ENCODE data around the gene TMOD2.

The TMOD2 gene

DNA sequence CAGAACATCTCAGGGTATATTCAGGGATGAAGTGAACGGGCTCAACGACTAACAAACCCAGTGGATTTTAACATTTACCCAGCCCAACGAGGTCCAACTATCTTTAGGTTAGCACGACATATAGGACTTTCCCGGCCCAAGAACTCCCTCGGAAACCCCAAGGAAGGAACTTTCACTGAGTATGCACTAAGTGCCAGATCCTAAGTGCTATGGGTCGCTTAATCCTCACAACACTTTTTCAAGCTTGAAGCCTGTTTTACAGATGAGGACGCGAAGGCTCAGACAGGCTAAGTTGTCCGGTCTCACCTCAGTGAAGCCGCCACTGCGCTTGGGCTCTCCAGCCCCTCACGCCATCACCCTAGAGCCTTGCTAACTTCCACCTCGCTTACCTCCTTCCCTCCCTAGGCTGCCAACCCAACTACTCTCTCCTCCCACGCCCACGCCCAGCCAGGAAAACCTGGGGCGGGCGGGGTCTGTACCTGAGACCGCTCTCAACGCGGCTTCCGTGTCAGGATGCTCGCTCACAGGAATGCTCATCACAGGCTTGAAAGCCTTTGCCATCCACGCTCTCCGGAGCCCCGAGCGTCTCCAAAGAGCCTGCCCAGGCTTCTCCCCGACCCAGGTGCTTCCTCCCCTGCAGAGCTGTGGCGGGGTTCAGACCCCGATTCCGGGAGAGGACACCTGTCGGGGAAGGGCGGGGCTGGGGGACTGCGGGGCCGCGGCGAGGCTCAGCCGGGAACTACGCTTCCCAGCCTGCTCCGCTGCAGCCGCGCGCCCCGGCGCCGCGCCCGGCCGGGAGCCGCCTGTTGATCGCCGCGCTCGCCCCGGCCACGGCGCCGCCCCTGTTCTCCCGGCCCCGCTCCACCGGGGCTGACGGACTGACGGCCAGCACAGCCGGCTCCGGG lies at the start of gene TMOD2:
TMOD2 (plus strand) TSS at position 806 of the 905 bp plus-strand sequence. CDS start 14,845 bp downstream, outside the sequence.
- Histone ChIP-seq H3K4me1 (ENCODE audit: control insufficient read depth in 5 of 5, insufficient read depth in 5 of 5, low read length in 5 of 5) (peaks cover 0 to 17% (median 14%) of the 10 kb centered on the region in 5 donors), H3K4me3 (ENCODE audit: low read depth in 1 of 5, low read length in 5 of 5) (peak within 1 kb of the TSS; percentile 61 to 84 (median 76)), H3K27ac (ENCODE audit: low read depth, low read length) (no peak within 1 kb of the TSS), H3K27me3 (ENCODE audit: control insufficient read depth in 5 of 5, insufficient read depth in 4 of 5, low read length in 5 of 5) (no peaks in the 10 kb centered on the region), H3K36me3 (ENCODE audit: control insufficient read depth in 5 of 5, insufficient read depth in 5 of 5, low read length in 5 of 5) (no peaks in the 10 kb centered on the region), H3K9me3 (ENCODE audit: control insufficient read depth in 5 of 5, low read length in 5 of 5) (no peaks in the 10 kb centered on the region), H3K9ac (ENCODE audit: low read length in 5 of 5) (peak within 1 kb of the TSS in 4 of 5 donors; percentile 19 to 60 (median 40))

GRCh38 chr15:51702710-51703109 lies 48.7 kb upstream of the TMOD2 start:
- H3K27ac ChIP-seq (ENCODE audit: low read depth, low read length) = no peak overlapping the region
- H3K4me3 ChIP-seq (ENCODE audit: low read depth in 1 of 5, low read length in 5 of 5) = no peak overlapping the region
- H3K4me1 ChIP-seq (ENCODE audit: control insufficient read depth in 5 of 5, insufficient read depth in 5 of 5, low read length in 5 of 5) = no peaks in the 10 kb centered on the region

GRCh38 chr15:51706291-51706690 lies 45.1 kb upstream of the TMOD2 start:
- Histone ChIP-seq H3K9me3 (ENCODE audit: control insufficient read depth in 5 of 5, low read length in 5 of 5) (no peaks in the 10 kb centered on the region), H3K4me3 (ENCODE audit: low read depth in 1 of 5, low read length in 5 of 5) (no peak overlapping the region), H3K36me3 (ENCODE audit: control insufficient read depth in 5 of 5, insufficient read depth in 5 of 5, low read length in 5 of 5) (no peaks in the 10 kb centered on the region), H3K9ac (ENCODE audit: low read length in 5 of 5) (no peak overlapping the region), H3K27me3 (ENCODE audit: control insufficient read depth in 5 of 5, insufficient read depth in 4 of 5, low read length in 5 of 5) (peaks cover 0 to 3% (median 0%) of the 10 kb centered on the region in 5 donors), H3K4me1 (ENCODE audit: control insufficient read depth in 5 of 5, insufficient read depth in 5 of 5, low read length in 5 of 5) (no peaks in the 10 kb centered on the region), H3K27ac (ENCODE audit: low read depth, low read length) (no peak overlapping the region)

More at GRCh38 chr15:51702710-51703109, 48.7 kb upstream of the TMOD2 start:
- Histone ChIP-seq H3K36me3 (ENCODE audit: control insufficient read depth in 5 of 5, insufficient read depth in 5 of 5, low read length in 5 of 5) (no peaks in the 10 kb centered on the region), H3K9ac (ENCODE audit: low read length in 5 of 5) (no peak overlapping the region), H3K9me3 (ENCODE audit: control insufficient read depth in 5 of 5, low read length in 5 of 5) (no peaks in the 10 kb centered on the region), H3K27me3 (ENCODE audit: control insufficient read depth in 5 of 5, insufficient read depth in 4 of 5, low read length in 5 of 5) (peaks cover 0 to 3% (median 0%) of the 10 kb centered on the region in 5 donors)

DNA sequence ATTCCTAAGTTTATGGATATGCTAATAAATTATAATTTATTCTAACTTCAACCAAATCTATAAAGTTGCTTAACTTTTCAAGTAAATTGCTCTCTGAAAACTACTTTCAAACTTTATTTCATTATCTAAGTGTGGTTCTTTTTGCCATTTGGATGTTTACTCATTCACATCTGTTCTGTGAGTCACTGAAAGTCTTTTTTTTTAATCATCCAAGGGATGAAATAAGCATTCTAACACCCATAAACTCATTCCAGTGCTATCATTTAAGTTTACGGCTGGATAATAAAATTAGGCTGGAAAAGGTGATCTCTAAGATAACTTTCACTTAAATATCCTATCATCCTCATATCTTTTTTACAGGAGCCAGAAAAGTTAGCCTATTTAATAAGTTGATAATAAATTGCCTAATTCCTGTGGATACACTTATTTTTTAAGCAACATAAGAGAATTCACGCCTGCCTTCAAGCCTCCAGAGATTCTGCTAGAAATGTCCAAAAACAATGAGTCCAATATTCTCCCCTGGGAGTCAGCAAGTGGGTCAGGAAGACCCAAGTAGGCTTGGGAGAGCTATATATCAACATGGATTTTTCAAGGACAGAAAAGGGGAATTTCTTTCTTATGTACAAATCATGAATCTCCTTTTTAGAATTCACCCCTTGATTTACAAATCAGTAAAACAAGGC lies 44.3 kb upstream of the TMOD2 start:
- Histone ChIP-seq H3K4me3 (ENCODE audit: low read depth in 1 of 5, low read length in 5 of 5) (no peak overlapping the region), H3K27ac (ENCODE audit: low read depth, low read length) (no peak overlapping the region), H3K9me3 (ENCODE audit: control insufficient read depth in 5 of 5, low read length in 5 of 5) (no peaks in the 10 kb centered on the region), H3K27me3 (ENCODE audit: control insufficient read depth in 5 of 5, insufficient read depth in 4 of 5, low read length in 5 of 5) (peaks cover 0 to 3% (median 0%) of the 10 kb centered on the region in 5 donors), H3K36me3 (ENCODE audit: control insufficient read depth in 5 of 5, insufficient read depth in 5 of 5, low read length in 5 of 5) (no peaks in the 10 kb centered on the region), H3K9ac (ENCODE audit: low read length in 5 of 5) (no peak overlapping the region), H3K4me1 (ENCODE audit: control insufficient read depth in 5 of 5, insufficient read depth in 5 of 5, low read length in 5 of 5) (no peaks in the 10 kb centered on the region)

- Histone ChIP-seq H3K27ac (ENCODE audit: low read depth, low read length) (no peak overlapping the region), H3K4me1 (ENCODE audit: control insufficient read depth in 5 of 5, insufficient read depth in 5 of 5, low read length in 5 of 5) (no peaks in the 10 kb centered on the region), H3K4me3 (ENCODE audit: low read depth in 1 of 5, low read length in 5 of 5) (peak overlapping the region in 1 of 5 donors; percentile 16), H3K27me3 (ENCODE audit: control insufficient read depth in 5 of 5, insufficient read depth in 4 of 5, low read length in 5 of 5) (peaks cover 0 to 3% (median 0%) of the 10 kb centered on the region in 5 donors), H3K9ac (ENCODE audit: low read length in 5 of 5) (no peak overlapping the region), H3K36me3 (ENCODE audit: control insufficient read depth in 5 of 5, insufficient read depth in 5 of 5, low read length in 5 of 5) (no peaks in the 10 kb centered on the region), H3K9me3 (ENCODE audit: control insufficient read depth in 5 of 5, low read length in 5 of 5) (no peaks in the 10 kb centered on the region)
Observed at GRCh38 chr15:51708013-51708412, 43.4 kb upstream of the TMOD2 start.

DNA sequence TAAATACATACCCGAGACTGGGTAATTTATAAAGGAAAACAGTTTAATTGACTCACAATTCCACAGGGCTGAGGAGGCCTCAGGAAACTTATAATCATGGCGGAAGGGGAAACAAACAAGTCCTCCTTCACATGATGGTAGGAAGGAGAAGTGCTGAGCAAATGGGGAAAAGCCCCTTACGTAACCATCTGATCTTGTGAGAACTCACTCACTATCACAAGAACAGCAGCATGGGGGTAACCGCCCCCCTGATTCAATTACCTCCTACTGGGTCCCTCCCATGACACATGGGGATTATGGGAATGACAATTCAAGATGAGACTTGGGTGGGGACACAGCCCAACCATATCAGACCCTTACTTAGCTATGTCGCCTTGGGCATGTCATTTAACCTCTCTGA lies 42.4 kb upstream of the TMOD2 start:
- no peaks in the 10 kb centered on the region for H3K9me3 ChIP-seq (ENCODE audit: control insufficient read depth in 5 of 5, low read length in 5 of 5)
- no peak overlapping the region for H3K4me3 ChIP-seq (ENCODE audit: low read depth in 1 of 5, low read length in 5 of 5)
- no peaks in the 10 kb centered on the region for H3K36me3 ChIP-seq (ENCODE audit: control insufficient read depth in 5 of 5, insufficient read depth in 5 of 5, low read length in 5 of 5)
- H3K27me3 ChIP-seq (ENCODE audit: control insufficient read depth in 5 of 5, insufficient read depth in 4 of 5, low read length in 5 of 5) = peaks cover 0 to 3% (median 0%) of the 10 kb centered on the region in 5 donors
- H3K9ac ChIP-seq (ENCODE audit: low read length in 5 of 5) = no peak overlapping the region
- H3K4me1 ChIP-seq (ENCODE audit: control insufficient read depth in 5 of 5, insufficient read depth in 5 of 5, low read length in 5 of 5) = no peaks in the 10 kb centered on the region
- H3K27ac ChIP-seq (ENCODE audit: low read depth, low read length) = no peak overlapping the region

- no peak overlapping the region for H3K27ac ChIP-seq (ENCODE audit: low read depth, low read length)
- no peaks in the 10 kb centered on the region for H3K9me3 ChIP-seq (ENCODE audit: control insufficient read depth in 5 of 5, low read length in 5 of 5)
- H3K27me3 ChIP-seq (ENCODE audit: control insufficient read depth in 5 of 5, insufficient read depth in 4 of 5, low read length in 5 of 5) = no peaks in the 10 kb centered on the region
- no peak overlapping the region for H3K4me3 ChIP-seq (ENCODE audit: low read depth in 1 of 5, low read length in 5 of 5)
- no peaks in the 10 kb centered on the region for H3K4me1 ChIP-seq (ENCODE audit: control insufficient read depth in 5 of 5, insufficient read depth in 5 of 5, low read length in 5 of 5)
- no peak overlapping the region for H3K9ac ChIP-seq (ENCODE audit: low read length in 5 of 5)
- no peaks in the 10 kb centered on the region for H3K36me3 ChIP-seq (ENCODE audit: control insufficient read depth in 5 of 5, insufficient read depth in 5 of 5, low read length in 5 of 5)
Observed at GRCh38 chr15:51714162-51714561, 37.2 kb upstream of the TMOD2 start.

- no peaks in the 10 kb centered on the region for H3K36me3 ChIP-seq (ENCODE audit: control insufficient read depth in 5 of 5, insufficient read depth in 5 of 5, low read length in 5 of 5)
- no peaks in the 10 kb centered on the region for H3K9me3 ChIP-seq (ENCODE audit: control insufficient read depth in 5 of 5, low read length in 5 of 5)
- no peak overlapping the region for H3K9ac ChIP-seq (ENCODE audit: low read length in 5 of 5)
- H3K27ac ChIP-seq (ENCODE audit: low read depth, low read length) = no peak overlapping the region
- no peaks in the 10 kb centered on the region for H3K4me1 ChIP-seq (ENCODE audit: control insufficient read depth in 5 of 5, insufficient read depth in 5 of 5, low read length in 5 of 5)
- no peaks in the 10 kb centered on the region for H3K27me3 ChIP-seq (ENCODE audit: control insufficient read depth in 5 of 5, insufficient read depth in 4 of 5, low read length in 5 of 5)
- no peak overlapping the region for H3K4me3 ChIP-seq (ENCODE audit: low read depth in 1 of 5, low read length in 5 of 5)
Observed at GRCh38 chr15:51714911-51715310, 36.5 kb upstream of the TMOD2 start.

- no peak overlapping the region for H3K4me3 ChIP-seq (ENCODE audit: low read depth in 1 of 5, low read length in 5 of 5)
- H3K4me1 ChIP-seq (ENCODE audit: control insufficient read depth in 5 of 5, insufficient read depth in 5 of 5, low read length in 5 of 5) = peaks cover 0 to 12% (median 0%) of the 10 kb centered on the region in 5 donors
- no peaks in the 10 kb centered on the region for H3K27me3 ChIP-seq (ENCODE audit: control insufficient read depth in 5 of 5, insufficient read depth in 4 of 5, low read length in 5 of 5)
- H3K36me3 ChIP-seq (ENCODE audit: control insufficient read depth in 5 of 5, insufficient read depth in 5 of 5, low read length in 5 of 5) = peaks cover 0 to 6% (median 0%) of the 10 kb centered on the region in 5 donors
- H3K9me3 ChIP-seq (ENCODE audit: control insufficient read depth in 5 of 5, low read length in 5 of 5) = no peaks in the 10 kb centered on the region
- H3K9ac ChIP-seq (ENCODE audit: low read length in 5 of 5) = no peak overlapping the region
- no peak overlapping the region for H3K27ac ChIP-seq (ENCODE audit: low read depth, low read length)
Observed at GRCh38 chr15:51718219-51718618, 33.2 kb upstream of the TMOD2 start.

GRCh38 chr15:51718746-51719145 lies 32.7 kb upstream of the TMOD2 start:
- no peak overlapping the region for H3K9ac ChIP-seq (ENCODE audit: low read length in 5 of 5)
- no peak overlapping the region for H3K27ac ChIP-seq (ENCODE audit: low read depth, low read length)
- H3K27me3 ChIP-seq (ENCODE audit: control insufficient read depth in 5 of 5, insufficient read depth in 4 of 5, low read length in 5 of 5) = no peaks in the 10 kb centered on the region
- H3K4me3 ChIP-seq (ENCODE audit: low read depth in 1 of 5, low read length in 5 of 5) = no peak overlapping the region
- peaks cover 0 to 12% (median 0%) of the 10 kb centered on the region in 5 donors for H3K4me1 ChIP-seq (ENCODE audit: control insufficient read depth in 5 of 5, insufficient read depth in 5 of 5, low read length in 5 of 5)
- H3K36me3 ChIP-seq (ENCODE audit: control insufficient read depth in 5 of 5, insufficient read depth in 5 of 5, low read length in 5 of 5) = peaks cover 0 to 11% (median 0%) of the 10 kb centered on the region in 5 donors
- H3K9me3 ChIP-seq (ENCODE audit: control insufficient read depth in 5 of 5, low read length in 5 of 5) = no peaks in the 10 kb centered on the region
